GM21717 (cell line): ENCODE measurements around the gene ACSF2.

Experiments used
- ATAC-seq: cut with Tn5 transposase; IDR thresholded peaks from one replicate; pipeline ENCODE4 v1.9.1; 2021; ENCODE audit warnings: mild to moderate bottlenecking, moderate library complexity; ENCODE audit not compliant: unreplicated experiment

The ACSF2 gene

GRCh38 chr17:50498021-50498874, 72.2 kb downstream of the ACSF2 start:
- ATAC-seq = no peak

GRCh38 chr17:50499270-50499669, 73.3 kb downstream of the ACSF2 start:
- no peak for ATAC-seq

- ATAC-seq = no peak
Observed at GRCh38 chr17:50499721-50500120, 73.7 kb downstream of the ACSF2 start.

GRCh38 chr17:50501054-50501453, 75.0 kb downstream of the ACSF2 start:
- no peak for ATAC-seq

- no peak for ATAC-seq
Observed at GRCh38 chr17:50502301-50502990, 76.4 kb downstream of the ACSF2 start.

DNA sequence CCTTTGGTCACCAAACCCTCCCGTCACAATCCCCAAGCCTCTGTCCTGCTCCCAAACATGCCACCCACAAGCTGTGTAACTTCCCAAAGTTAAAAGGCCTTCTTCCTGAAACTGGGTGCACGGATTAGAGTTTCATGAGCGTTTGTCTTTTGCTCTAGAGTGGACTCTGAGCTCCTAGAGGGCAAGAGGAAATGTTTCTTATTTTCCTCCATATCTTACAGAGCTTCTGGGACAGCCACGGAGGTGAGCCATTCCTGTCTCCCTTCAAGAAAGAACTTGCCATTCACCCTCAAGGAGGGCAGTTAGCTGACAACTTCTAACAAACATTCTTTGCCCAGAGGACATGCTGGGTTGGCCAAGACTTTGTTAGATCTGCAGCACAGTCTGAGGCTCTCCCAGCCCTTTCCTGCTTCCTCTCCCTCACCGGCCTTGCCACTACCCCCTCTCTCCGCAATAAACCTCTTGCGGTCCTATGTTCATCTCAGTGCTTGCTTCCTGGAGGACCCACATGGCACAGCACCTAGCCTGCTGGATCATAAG, 79.6 kb downstream of the ACSF2 start:
- no peak for ATAC-seq

DNA sequence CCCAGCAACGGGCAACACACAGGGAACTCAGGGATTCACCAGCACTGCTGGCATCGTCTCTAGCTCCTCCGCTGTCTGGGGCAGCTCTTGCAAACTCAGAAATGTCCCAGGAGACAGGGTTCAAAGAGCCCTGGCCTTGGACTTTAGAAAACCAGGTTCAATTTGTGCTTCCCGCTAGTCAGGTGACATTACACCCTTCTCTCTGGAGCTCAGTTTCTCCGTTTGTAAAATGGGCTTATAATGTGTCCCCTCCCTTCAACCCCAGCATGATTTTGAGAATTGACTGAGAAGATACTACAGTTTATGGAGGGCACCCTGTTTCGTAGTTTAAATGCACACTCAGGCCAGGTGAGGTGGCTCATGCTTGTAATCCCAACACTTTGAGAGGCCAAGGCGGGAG, 80.3 kb downstream of the ACSF2 start:
- ATAC-seq = no peak

GRCh38 chr17:50507871-50508572, 82.0 kb downstream of the ACSF2 start, which contains the start of gene MYCBPAP:
Gene MYCBPAP, plus strand, starts transcription at chr17:50508439. Its CDS starts 236 bp downstream, at chr17:50508675.
- ATAC-seq = no peak

GRCh38 chr17:50508573-50509460, 82.8 kb downstream of the ACSF2 start:
- ATAC-seq = no peak

GRCh38 chr17:50511058-50511457, 85.0 kb downstream of the ACSF2 start:
- ATAC-seq = peak; percentile 77

DNA sequence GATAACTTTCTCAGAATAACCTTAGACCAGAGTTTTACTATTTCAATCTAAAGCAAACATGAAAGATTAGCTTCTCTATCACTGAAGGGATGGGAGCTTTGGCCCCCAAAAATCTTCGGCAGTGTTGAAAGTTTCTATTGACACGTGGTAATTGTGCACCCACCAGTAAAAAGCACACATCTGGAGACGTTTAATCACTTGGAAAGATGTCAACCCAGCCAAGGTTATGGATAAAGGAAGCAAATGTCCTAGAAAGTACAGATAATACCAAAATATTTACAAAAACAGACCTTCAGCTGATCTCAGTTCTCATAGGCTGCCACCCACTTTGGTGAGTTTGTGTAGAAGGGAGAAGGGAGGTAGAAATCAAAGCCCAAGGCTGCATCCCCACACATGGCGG, 87.5 kb downstream of the ACSF2 start:
- ATAC-seq = no peak

GRCh38 chr17:50514388-50514787, 88.4 kb downstream of the ACSF2 start:
- no peak for ATAC-seq

GRCh38 chr17:50514936-50515702, 89.1 kb downstream of the ACSF2 start:
- no peak for ATAC-seq

DNA sequence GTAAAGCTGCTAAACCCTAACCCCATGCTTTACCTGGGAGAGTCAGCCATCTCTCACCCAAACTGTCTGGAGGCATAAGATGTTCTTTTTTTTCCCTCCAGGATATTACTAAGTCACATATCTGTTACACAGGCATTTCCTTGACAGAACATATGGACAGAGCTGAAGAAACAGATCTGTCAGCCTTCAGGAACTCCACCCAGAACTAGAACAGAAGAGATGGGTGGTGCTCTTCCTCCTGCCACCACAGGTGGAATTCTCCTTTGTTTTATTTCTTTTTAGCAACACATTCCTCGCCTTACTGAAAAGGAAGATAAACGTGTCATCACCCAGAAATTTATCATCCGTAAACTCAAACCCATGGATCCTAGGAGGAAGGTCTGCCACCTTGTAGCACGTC, 91.0 kb downstream of the ACSF2 start:
- no peak for ATAC-seq

GRCh38 chr17:50517504-50518383, 91.7 kb downstream of the ACSF2 start:
- no peak for ATAC-seq

- ATAC-seq = no peak
Observed at GRCh38 chr17:50518384-50519023, 92.5 kb downstream of the ACSF2 start.

DNA sequence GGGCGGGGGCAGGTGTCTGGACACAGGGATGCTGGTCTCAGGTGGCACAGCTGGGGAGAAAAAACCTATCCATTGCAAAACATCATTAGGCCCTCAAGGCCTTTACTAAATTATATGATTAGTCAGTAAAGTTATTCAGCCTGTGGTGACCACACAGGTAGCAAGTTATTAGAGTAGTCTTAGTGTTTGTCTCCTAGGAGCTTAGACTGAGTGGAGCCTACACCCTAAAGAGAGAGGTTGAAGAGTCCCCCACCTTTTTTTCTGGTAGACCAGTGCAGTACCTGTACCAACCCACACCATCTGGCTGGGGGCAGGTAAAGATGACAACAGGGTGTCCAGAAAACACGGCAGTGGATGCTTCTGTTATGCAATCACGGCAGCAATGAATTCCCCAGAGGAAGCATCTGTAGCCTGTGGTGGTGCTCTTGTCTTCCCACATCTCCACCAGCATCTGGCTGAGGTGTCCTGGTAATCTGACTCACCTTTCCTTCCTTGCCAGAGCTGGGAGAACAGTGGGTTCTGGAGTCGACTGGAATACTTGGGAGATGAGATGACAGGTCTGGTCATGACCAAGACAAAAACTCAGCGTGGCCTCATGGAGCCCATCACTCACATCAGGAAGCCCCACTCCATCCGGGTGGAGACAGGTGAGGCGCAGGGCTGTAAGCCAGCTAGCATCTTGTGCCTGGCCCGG, 93.3 kb downstream of the ACSF2 start:
- no peak for ATAC-seq
